IMR-90 (cell line): ENCODE results near the gene LONP2. TPM values are rescaled to one million over a fixed set of nuclear protein-coding genes. Genes with fewer than 3 reads are reported as not detected.

ENCODE experiments used
- ATAC-seq: fragments of 200-7000 bp; cut with Tn5 transposase; 2 replicates; pipeline ENCODE4 v1.9.1; 2020; ENCODE audit warnings: low read depth, mild to moderate bottlenecking, moderate library complexity
- BruUV-seq: library from RNA; stranded (reverse); fragments of 400-500 nt; replicated peaks from 2 replicates; lab custom pipeline; 2021; lab: Mats Ljungman, UMichigan
- CTCF ChIA-PET: fragments of 300-600 bp; formaldehyde crosslinking; extraction: SDS; loops from one replicate; lab custom pipeline; 2021; ENCODE audit warnings: antibody characterized with exemption; lab: Yijun Ruan, JAX
- POLR2A ChIA-PET: fragments of 300-600 bp; sonication (Branson Sonifier 250); formaldehyde crosslinking; loops from one replicate; lab custom pipeline; 2022; ENCODE audit warnings: antibody characterized with exemption; ENCODE audit not compliant: unreplicated experiment; lab: Charles Lee
- DNase-seq: peaks from one replicate; pipeline ENCODE4 v3.0.0; 2013
- H2AFZ ChIP-seq: replicated peaks from 2 replicates; pipeline ENCODE3; 2013; ENCODE audit warnings: low read length, mild to moderate bottlenecking; ENCODE audit not compliant: poor library complexity
- H2AK5ac ChIP-seq: 2 replicates; pipeline ENCODE4 v1.6.1; 2013; ENCODE audit warnings: low read depth, low read length, inconsistent platforms
- H2AK9ac ChIP-seq: replicated peaks from 2 replicates; pipeline ENCODE3; 2013; ENCODE audit warnings: mild to moderate bottlenecking, low read depth, low read length, moderate library complexity; ENCODE audit not compliant: poor library complexity
- H2BK120ac ChIP-seq: 2 replicates; pipeline ENCODE4 v1.6.1; 2013; ENCODE audit warnings: low read depth, low read length, inconsistent platforms
- H2BK15ac ChIP-seq: 3 replicates; pipeline ENCODE4 v1.6.1; 2013; ENCODE audit warnings: low read depth, low read length, inconsistent platforms
- H2BK20ac ChIP-seq: 2 replicates; pipeline ENCODE4 v1.6.1; 2013; ENCODE audit warnings: low read depth, mild to moderate bottlenecking, inconsistent platforms, low read length, moderate library complexity
- H2BK5ac ChIP-seq: 2 replicates; pipeline ENCODE4 v1.6.1; 2013; ENCODE audit warnings: mild to moderate bottlenecking, low read depth, low read length, inconsistent platforms; ENCODE audit not compliant: poor library complexity, severe bottlenecking
- H3K14ac ChIP-seq: replicated peaks from 2 replicates; pipeline ENCODE4 v1.6.1; 2013; ENCODE audit warnings: low read depth, low read length, inconsistent platforms
- H3K18ac ChIP-seq: 2 replicates; pipeline ENCODE4 v1.6.1; 2013; ENCODE audit warnings: low read depth, low read length, control low read depth
- H3K23ac ChIP-seq: 2 replicates; pipeline ENCODE4 v1.6.1; 2013; ENCODE audit warnings: low read depth, low read length, inconsistent platforms
- H3K27ac ChIP-seq: 2 replicates; pipeline ENCODE4 v1.5.1; 2013; ENCODE audit warnings: mild to moderate bottlenecking, control low read depth, low read length; ENCODE audit not compliant: insufficient read depth
- H3K27me3 ChIP-seq: 2 replicates; pipeline ENCODE4 v1.6.1; 2013; ENCODE audit warnings: low read length; ENCODE audit not compliant: control insufficient read depth, insufficient read depth
- H3K36me3 ChIP-seq: 2 replicates; pipeline ENCODE4 v1.6.1; 2013; ENCODE audit warnings: low read length, mixed read lengths; ENCODE audit not compliant: control insufficient read depth, insufficient read depth
- H3K4ac ChIP-seq: 2 replicates; pipeline ENCODE4 v1.6.1; 2013; ENCODE audit warnings: low read depth, low read length, inconsistent platforms
- H3K4me1 ChIP-seq: 2 replicates; pipeline ENCODE4 v1.6.1; 2013; ENCODE audit warnings: low read length, mixed read lengths; ENCODE audit not compliant: control insufficient read depth, insufficient read depth
- H3K4me2 ChIP-seq: 2 replicates; pipeline ENCODE4 v1.6.1; 2013; ENCODE audit warnings: low read depth, mild to moderate bottlenecking, control low read depth, low read length, moderate library complexity
- H3K4me3 ChIP-seq: 2 replicates; pipeline ENCODE4 v1.5.1; 2013; ENCODE audit warnings: low read depth, mild to moderate bottlenecking, control low read depth, low read length, moderate library complexity; ENCODE audit not compliant: insufficient read depth
- H3K56ac ChIP-seq: 2 replicates; pipeline ENCODE4 v1.6.1; 2013; ENCODE audit warnings: low read length, inconsistent platforms; ENCODE audit not compliant: insufficient read depth; ENCODE audit errors: extremely low read depth
- H3K79me1 ChIP-seq, 2 experiments: 2 replicates each; pipeline ENCODE4 v1.6.1; 2013; ENCODE audit warnings: low read length in 2 of 2, inconsistent platforms in 1 of 2, low read depth in 1 of 2
- H3K9ac ChIP-seq: 2 replicates; pipeline ENCODE4 v1.6.1; 2013; ENCODE audit warnings: low read depth, low read length, control low read depth
- H3K9me1 ChIP-seq: 2 replicates; pipeline ENCODE4 v1.6.1; 2013; ENCODE audit warnings: low read length, inconsistent platforms; ENCODE audit not compliant: insufficient read depth
- H3K9me3 ChIP-seq: 2 replicates; pipeline ENCODE4 v1.6.1; 2013; ENCODE audit warnings: low read length; ENCODE audit not compliant: control insufficient read depth, insufficient read depth
- H4K20me1 ChIP-seq: 2 replicates; pipeline ENCODE4 v1.6.1; 2013; ENCODE audit warnings: low read length, inconsistent platforms; ENCODE audit not compliant: insufficient read depth
- H4K5ac ChIP-seq: 2 replicates; pipeline ENCODE4 v1.6.1; 2013; ENCODE audit warnings: mild to moderate bottlenecking, low read depth, low read length, control low read depth
- H4K8ac ChIP-seq, 2 experiments: 2 replicates each; pipeline ENCODE4 v1.6.1; 2013; ENCODE audit warnings: low read depth in 2 of 2, low read length in 2 of 2, control low read depth in 1 of 2, inconsistent platforms in 1 of 2
- H4K91ac ChIP-seq: 2 replicates; pipeline ENCODE4 v1.6.1; 2013; ENCODE audit warnings: low read depth, low read length, inconsistent platforms; ENCODE audit not compliant: insufficient read depth
- MXI1 ChIP-seq: IDR thresholded peaks from 2 replicates; pipeline ENCODE4 v1.6.1; 2012; ENCODE audit warnings: low read depth, mild to moderate bottlenecking, low read length, moderate library complexity, borderline replicate concordance
- POLR2A ChIP-seq: IDR thresholded peaks from 2 replicates; pipeline ENCODE4 v1.6.1; 2012; ENCODE audit warnings: mild to moderate bottlenecking, low read depth, low read length
- RFX5 ChIP-seq: IDR thresholded peaks from 2 replicates; pipeline ENCODE4 v1.8.0; 2012; ENCODE audit warnings: low read depth, mild to moderate bottlenecking, low read length, moderate library complexity
- SMC3 ChIP-seq: fragments of 150-350 bp; IDR thresholded peaks from 2 replicates; pipeline ENCODE4 v1.6.1; 2016; ENCODE audit warnings: low read depth, mild to moderate bottlenecking, antibody characterized with exemption, low read length, moderate library complexity
- WGBS, 2 experiments: methylation state at CpG; one replicate each; pipeline versions ENCODE4 v1.1.5 to v1.1.7; 2013; ENCODE audit warnings: missing lambda C conversion rate in 2 of 2; ENCODE audit not compliant: insufficient read length in 1 of 2; ENCODE audit errors: extremely low coverage in 2 of 2; 5-methylcytosine and 5-hydroxymethylcytosine counted together
- dilution Hi-C: fragments of 300-500 bp; cut with HindIII; formaldehyde crosslinking; loops from one replicate; pipeline ENCODE4 v1.14.3; 2018; ENCODE audit warnings: low sequenced_read_pairs; ENCODE audit not compliant: unreplicated experiment
- in situ Hi-C: fragments of 300-500 bp; cut with MboI; formaldehyde crosslinking; loops from 3 replicates; pipeline ENCODE4 v1.14.3; 2019; ENCODE audit warnings: low sequenced_read_pairs, inconsistent platforms, mixed read lengths
- intact Hi-C: fragments of 100-400 bp; cut with micrococcal nuclease; formaldehyde crosslinking; loops from 2 replicates; pipeline ENCODE4 v1.10.0; 2022
- polyA plus RNA-seq, 3 experiments: library from polyadenylated mRNA; depleted of rRNA; stranded (reverse); fragments of >200 nt; gene quantifications; 2 replicates each; pipeline ENCODE4 v1.2.3, GENCODE V29; 2012; ENCODE audit warnings: low replicate concordance in 1 of 3
- total RNA-seq: library from RNA; depleted of rRNA; stranded (reverse); fragments of >200 nt; gene quantifications from 2 replicates; pipeline ENCODE4 v1.2.3, GENCODE V29; 2012
- TF ChIP-seq, protein P1 (sequence below): fragments of 150-350 bp; IDR thresholded peaks from 2 replicates; pipeline ENCODE4 v1.6.1; 2016; ENCODE audit warnings: low read depth, mild to moderate bottlenecking, low read length, moderate library complexity, borderline replicate concordance
- TF ChIP-seq, protein P2 (sequence below): fragments of 150-350 bp; IDR thresholded peaks from 2 replicates; pipeline ENCODE4 v1.6.1; 2017; ENCODE audit warnings: mild to moderate bottlenecking, antibody characterized with exemption, low read length, low read depth

LONP2 gene
- total and polyA plus RNA-seq, 2 of the 4 experiments (the other 2 are of a cell fraction): 31.5 to 90.9 TPM

DNA sequence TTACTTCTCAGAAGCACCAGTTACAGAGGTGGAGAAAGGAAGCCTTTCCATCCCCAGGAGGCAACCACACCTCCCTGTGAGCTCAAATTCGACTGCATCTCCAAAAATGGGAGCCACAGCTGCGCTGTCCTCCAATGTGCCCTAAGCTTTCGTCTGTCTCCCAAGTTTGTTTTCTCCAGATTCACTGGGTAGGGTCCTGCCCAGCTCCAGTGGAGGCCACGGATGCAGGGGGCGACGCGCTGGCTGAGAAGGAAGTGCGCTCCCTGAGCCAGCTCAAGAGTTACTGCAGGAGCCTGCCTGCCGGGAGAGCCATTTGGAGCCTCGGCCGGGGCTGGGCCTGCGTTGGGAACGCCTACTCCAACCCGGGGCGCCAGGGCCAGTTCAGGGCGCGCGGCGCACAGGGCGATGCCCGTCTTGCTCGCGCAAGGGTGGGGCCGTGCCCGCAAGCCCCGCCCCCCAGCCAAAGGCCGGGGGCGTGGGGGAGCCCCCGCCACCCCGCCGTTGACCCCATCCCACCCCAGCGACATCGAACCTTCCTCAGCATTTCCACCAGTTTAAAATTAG lies 121.6 kb downstream of the LONP2 start:
- peak overlapping the region; percentile 71; the same call in 1 of the 2 replicates for H2AK5ac ChIP-seq
- H2BK120ac ChIP-seq: peak overlapping the region; percentile 75
- WGBS, 2 experiments: 8% methylated on average over 13 of the region's 33 CpGs; no CpG with 5 or more reads in 1 of the 2 experiments
- peak; percentile 99 for ATAC-seq
- peak overlapping the region; percentile 92 for H4K91ac ChIP-seq
- H3K14ac ChIP-seq: peak overlapping the region; percentile 79
- peaks cover 9% of the 10 kb centered on the region for H3K36me3 ChIP-seq
- peak overlapping the region; percentile 10 for H4K5ac ChIP-seq
- no peak overlapping the region; the same call in 2 of the 3 replicates for H2BK15ac ChIP-seq
- peak overlapping the region; percentile 86 for H2AFZ ChIP-seq
- H3K18ac ChIP-seq: peak overlapping the region; percentile 17
- H3K56ac ChIP-seq: peak overlapping the region; percentile 85
- H4K20me1 ChIP-seq: peaks cover 61% of the 10 kb centered on the region
- peak overlapping the region; percentile 10 for H2BK20ac ChIP-seq
- peak overlapping the region; percentile 50 for H3K4me3 ChIP-seq
- peak overlapping the region; percentile 83 for H3K9ac ChIP-seq
- H2BK5ac ChIP-seq: peak overlapping the region; percentile 73
- peak overlapping the region; percentile 22 to 78; a peak in 3 of 4 replicates for H4K8ac ChIP-seq
- H3K23ac ChIP-seq: peak overlapping the region; percentile 75
- H3K79me1 ChIP-seq: peaks cover 5 to 69% of the 10 kb centered on the region in 2 experiments; a peak in 2 of 4 replicates
- H2AK9ac ChIP-seq: peak overlapping the region; percentile 90
- H3K4ac ChIP-seq: peak overlapping the region; percentile 86
- dilution Hi-C loops: no loop called here
- H3K9me3 ChIP-seq: no peaks in the 10 kb centered on the region
- peaks cover 21% of the 10 kb centered on the region for H3K9me1 ChIP-seq
- peaks cover 13% of the 10 kb centered on the region for H3K4me1 ChIP-seq
- no TSS peak for BruUV-seq
- intact Hi-C loops: loop anchor here (1.0 to 5.0 kb wide), 3 partner anchors 19 to 257 kb away; no protein-coding TSS in a partner anchor
- H3K4me2 ChIP-seq: peak overlapping the region; percentile 88
- ChIA-PET POLR2A (interaction anchor here (0.6 kb wide), 1 partner anchor 177 kb away, joined by 3 read pairs; no protein-coding TSS in a partner anchor), CTCF (interaction anchor here (0.6 to 2.4 kb wide), 4 partner anchors 14 to 258 kb away, joined by 3 to 11 read pairs (median 3); no protein-coding TSS in a partner anchor)
- peak; percentile 80 for DNase-seq
- TF ChIP-seq POLR2A (peak; percentile 77), RFX5 (no peak), MXI1 (no peak), SMC3 (no peak)
- TF ChIP-seq, protein P1, sequence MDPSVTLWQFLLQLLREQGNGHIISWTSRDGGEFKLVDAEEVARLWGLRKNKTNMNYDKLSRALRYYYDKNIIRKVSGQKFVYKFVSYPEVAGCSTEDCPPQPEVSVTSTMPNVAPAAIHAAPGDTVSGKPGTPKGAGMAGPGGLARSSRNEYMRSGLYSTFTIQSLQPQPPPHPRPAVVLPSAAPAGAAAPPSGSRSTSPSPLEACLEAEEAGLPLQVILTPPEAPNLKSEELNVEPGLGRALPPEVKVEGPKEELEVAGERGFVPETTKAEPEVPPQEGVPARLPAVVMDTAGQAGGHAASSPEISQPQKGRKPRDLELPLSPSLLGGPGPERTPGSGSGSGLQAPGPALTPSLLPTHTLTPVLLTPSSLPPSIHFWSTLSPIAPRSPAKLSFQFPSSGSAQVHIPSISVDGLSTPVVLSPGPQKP: no peak
- TF ChIP-seq, protein P2, sequence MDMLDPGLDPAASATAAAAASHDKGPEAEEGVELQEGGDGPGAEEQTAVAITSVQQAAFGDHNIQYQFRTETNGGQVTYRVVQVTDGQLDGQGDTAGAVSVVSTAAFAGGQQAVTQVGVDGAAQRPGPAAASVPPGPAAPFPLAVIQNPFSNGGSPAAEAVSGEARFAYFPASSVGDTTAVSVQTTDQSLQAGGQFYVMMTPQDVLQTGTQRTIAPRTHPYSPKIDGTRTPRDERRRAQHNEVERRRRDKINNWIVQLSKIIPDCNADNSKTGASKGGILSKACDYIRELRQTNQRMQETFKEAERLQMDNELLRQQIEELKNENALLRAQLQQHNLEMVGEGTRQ: no peak
- H3K27ac ChIP-seq: peak overlapping the region; percentile 84
- no peaks in the 10 kb centered on the region for H3K27me3 ChIP-seq
- in situ Hi-C loops: no loop called here
